GM11168 (cell line): ENCODE measurements around the gene F7.
"Not testable (repeated sequence)": the region's sequence is repeated elsewhere in the genome, so short reads cannot be mapped to it uniquely, and the experiment has no call there.

Experiments
- in situ Hi-C: fragments of 300-500 bp; cut with MboI; formaldehyde crosslinking; loops from one replicate; pipeline ENCODE4 v1.12.0; 2022; ENCODE audit warnings: low sequenced_read_pairs; ENCODE audit not compliant: unreplicated experiment

F7 gene

DNA sequence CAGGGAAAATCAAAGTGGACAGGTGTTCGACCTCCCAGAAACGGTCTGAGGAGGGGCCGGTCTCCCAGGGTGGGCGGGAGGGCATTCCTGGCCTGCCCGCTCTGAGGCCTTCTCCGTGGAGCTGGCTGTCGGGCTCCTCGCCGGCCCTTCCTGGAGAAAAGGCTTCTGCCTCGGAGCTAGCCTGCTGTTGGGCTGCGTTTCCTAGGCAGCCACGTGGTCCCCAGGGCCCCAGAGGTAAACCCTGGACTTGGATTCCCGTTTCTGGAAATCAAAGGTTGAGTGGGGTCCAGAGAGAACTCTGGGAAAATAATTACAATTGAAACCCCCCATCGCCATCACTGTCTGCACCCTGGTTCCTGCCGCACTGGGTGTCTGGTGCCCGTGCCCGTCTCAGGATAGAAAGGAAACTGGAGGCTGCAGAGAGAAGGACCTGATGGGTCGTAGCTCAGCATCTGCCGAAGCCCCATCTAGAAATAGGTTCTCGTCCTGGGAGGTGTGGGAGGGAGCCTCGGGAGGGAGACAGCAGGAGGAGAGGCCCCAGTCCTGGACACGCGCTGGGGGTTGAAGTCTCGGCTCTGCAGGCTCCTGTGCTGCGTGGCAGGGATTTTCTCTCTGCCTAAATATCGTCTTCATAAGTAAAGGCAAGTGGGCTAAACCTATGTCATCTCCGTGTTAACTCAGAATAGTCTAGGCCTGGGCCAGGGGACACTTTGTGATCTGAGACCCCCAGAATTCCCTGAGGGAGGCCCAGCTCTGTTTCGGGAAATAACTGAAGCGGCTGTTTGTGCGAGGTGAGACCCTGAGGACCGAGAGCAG lies 45.2 kb downstream of the F7 start:
- in situ Hi-C loops, result no loop called here

DNA sequence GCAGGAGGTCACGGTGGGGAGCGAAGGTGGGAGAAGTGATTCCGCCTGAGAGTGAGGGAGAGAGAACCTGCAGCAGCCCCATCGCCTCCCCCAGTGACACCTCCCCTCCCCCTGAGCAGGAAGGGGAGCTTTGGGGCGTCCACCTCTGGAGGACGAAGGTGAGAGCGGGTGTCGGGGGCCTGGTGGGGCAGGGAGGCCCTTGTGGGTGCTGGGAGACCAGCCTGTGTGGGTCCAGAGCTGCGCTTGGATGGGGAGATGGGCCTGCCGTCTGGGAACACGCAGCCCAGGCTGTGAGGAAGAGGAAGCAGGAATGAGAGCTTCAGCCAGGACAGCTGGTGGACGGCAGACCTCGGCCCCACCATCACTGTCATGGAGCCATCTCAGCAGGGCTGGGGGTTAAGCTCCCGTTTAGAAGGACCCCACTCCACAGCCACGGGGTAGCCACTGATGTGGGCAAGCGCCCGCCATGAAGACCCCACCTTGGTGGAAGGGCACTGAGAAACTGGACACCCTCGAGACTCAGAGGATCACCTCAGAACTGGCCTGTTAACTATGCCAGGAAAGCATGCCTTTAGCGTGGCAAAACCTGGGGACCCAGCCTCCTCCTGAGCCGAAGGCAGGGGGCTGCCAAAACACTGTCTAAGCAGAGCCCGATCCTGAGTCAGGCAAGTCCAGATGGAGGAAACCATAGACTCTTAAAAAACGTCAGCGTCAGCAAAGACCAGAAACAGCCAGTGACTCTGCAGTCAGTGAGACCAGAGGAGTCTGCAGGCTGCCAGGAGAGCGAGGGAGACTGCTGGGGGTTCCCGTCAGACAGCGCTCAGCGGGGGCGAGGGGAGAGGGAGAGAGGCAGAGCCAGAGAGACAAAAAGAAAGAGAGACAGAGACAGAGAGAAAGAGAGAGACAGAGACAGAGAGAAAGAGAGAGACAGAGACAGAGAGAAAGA lies 46.4 kb downstream of the F7 start:
- in situ Hi-C loops, result no loop called here

DNA sequence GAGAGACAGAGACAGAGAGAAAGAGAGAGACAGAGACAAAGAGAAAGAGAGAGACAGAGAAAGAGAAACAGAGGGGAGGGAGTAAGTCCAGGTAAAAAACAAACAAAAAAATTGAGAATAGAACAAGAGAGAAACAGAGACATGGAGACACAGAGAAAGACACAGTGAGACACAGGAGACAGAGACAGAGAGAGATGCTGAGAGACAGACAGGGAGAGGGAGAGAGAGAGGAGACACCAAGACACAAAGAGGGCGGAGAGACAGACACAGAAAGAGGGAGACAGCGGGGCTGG lies 47.0 kb downstream of the F7 start:
- in situ Hi-C loops, result no loop called here

DNA sequence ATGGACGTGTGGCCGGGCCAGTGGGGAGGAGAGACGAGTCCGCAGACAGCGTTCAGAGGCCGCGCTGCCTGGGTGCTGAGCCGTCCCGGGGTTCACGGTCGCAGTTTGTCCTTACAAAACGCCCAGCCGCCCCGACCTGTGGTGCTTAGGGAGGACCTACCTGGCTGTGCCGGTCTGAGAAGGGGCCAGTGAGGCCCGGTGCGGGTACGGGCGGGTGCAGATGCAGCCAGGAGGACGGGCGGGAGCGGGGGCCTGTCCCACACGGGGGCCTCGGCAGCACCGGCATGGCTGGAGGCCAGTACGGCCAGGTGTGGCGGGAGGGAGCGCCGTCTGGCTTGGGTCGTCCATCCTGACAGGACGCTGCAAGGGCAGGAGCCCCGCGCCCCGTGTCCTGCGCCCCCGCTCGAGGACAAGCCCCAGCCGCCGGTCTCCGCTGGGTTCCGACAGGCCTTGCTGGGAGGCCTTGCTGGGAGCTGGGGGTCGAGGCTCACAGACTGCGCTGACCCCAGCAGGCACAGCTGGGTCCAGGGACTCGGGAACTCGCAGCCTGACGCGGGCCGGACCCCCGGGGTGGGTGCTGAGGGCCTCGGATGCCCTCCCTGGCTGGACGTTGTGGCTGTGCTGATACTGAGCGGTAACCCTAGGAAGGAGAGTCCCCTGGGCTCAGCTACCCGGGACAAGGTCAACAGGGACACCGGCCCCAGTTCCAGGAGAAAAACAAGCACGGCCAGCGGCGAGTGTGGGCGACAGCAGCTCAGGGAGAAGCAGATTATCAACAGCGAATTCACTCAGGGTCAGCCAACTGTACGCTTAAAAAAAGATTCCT lies 47.6 kb downstream of the F7 start:
- in situ Hi-C loops, result no loop called here

DNA sequence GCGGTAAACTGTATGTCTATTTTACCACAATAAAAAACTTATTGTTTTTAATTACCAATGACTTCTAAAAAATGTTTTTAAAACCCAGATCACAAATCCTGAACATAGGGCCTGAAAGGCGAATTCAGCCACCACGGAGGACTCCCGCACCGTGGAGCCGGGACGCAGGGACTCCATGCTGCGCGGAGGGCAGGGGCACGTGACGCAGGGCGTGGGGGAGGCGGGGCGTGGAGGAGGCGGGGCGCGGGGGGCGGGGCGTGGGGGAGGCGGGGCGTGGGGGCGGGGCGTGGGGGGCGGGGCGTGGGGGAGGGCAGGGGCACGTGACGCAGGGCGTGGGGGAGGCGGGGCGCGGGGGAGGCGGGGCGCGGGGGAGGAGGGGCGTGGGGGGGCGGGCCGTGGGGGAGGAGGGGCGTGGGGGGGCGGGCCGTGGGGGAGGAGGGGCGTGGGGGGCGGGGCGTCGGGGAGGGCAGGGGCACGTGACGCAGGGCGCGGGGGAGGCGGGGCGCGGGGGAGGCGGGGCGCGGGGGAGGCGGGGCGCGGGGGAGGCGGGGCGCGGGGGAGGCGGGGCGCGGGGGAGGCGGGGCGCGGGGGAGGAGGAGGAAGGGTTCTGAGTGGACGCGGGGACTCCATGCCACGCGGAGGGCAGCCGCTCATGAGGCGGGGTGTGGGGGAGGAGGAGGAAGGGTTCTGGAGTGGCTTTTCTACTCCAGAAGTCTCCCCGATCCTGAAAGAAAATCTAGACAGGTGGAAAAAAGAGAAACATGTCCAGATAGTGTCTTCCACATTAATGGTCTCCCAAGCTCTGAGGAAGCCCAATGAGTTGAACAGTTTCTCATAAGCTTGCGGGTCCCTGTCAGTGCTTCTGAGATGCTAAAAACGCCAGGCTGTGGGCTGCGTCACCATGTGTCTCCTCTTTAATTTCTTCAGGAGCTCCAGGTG lies 48.5 kb downstream of the F7 start:
- in situ Hi-C loops, result no loop called here

DNA sequence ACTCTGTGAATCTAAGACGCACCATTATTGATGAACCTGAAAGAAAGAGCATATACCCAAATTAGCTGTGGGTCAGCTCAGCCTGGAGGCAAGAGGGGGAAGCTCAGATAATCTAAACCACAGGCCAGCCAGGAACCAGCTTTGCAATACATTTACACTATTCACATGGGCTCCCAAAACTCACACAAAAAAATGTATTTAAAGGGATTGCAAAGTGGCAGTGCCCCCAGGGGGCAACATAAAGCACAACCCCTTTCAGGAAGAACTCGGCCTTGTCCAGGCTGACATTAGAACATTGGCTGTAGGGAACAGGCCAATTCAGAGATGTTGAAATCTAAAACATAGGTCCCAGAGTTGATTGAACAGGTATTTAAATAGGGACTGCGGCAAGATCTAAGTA lies 49.6 kb downstream of the F7 start:
- in situ Hi-C loops, result no loop called here

DNA sequence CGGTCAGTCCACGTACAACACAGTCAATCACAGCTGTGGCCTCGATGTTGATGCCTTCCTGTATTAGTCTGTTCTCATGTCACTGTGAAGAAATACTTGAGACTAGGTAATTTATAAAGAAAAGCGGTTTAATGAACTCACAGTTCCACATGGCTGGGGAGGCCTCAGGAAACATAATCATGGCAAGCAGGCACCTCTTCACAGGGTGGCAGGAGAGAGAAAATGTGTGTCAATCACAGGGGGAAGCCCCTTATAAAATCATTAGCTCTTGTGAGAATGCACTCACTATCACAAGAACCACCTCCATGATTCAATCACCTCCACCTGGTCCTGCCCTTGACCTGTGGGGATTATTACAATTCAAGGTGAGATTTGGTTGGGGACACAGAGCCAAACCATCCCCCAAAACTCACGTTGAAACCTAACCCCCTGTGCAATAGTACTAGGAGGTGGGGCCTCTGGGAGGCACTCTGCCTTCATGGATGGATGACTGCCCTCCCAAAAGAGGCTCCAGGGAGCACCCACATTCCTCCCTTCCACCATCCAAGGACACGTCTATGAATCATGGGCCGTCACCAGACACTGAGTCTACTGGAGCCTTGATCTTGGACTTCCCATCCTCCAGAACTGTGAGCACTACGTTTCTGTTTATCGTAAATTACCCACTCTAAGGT lies 50.5 kb downstream of the F7 start:
- in situ Hi-C loops, result no loop called here

DNA sequence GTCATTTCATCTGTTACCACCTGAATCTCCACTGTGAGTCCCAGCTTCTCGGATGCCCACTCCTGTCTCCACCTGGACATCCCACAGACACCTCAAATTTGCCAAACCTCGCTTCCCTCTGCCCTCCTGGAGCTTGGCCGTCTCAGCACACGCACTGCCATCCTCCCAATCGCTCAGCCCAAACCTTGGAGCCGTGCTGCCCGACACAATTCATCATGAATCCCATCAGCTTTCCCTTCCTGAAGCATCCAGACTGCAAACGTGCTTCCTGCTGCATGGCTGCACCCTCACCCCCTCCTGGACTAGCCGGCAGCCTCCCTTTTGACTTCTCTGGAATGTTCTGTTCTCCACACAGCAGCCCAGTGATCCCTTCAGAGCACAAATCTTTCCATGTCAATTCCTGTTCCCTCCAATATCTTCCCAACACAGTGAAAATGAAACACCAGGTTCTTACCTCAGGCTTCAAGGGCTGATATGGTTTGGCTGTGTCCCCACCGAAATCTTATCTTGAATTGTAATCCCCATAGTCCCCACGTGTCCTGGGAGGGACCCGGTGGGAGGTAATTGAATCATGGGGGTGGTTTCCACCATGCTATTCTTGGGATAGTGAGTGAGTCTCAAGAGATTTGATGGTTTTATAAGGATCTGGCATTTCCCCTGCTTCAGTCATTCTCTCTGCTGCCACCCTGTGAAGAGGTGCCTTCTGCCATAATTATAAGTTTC lies 51.8 kb downstream of the F7 start:
- in situ Hi-C loops, result no loop called here

DNA sequence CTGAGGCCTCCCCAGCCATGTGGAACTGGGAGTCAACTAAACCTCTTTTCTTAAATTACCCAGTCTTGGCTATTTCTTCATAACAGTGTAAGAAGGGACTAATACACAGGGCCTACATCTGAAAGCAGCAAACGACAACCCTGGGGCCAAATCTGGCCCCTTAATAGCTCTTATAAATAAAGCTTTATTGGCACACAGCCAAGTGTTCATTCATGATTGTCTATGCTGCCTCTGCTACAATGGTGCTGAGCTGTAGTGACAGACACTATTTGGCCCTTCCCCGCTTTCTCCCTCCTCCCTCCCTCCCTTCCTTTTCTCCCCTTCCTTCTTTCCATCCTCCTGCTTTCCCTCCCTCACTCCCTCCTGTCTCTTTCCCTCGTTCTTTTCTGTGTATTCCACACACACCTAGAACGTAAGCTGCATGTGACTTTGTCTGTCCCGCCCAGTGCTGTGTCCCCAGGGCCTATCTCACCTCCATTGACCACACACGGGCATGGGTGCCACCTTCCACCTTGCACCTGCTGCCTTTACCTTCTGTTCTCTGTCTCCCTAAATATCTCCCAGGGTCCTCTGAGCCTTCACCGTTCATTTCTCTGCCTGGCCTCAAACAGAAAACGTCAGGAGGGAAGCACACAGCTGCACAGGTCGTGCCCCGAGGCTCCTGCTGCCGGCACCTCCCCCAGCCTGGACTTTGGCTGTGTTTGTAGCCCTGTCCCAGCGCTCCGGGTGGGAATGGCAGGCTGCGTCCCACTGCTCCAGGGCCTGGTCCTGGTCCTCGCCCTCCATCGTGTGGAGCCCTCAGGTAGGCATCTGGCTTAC lies 52.5 kb downstream of the F7 start, which contains the start of gene PROZ:
Gene PROZ, plus strand, starts transcription at position 720 of the 819 bp plus-strand sequence. Its CDS starts 13 bp downstream, at position 733.
- in situ Hi-C loops, result no loop called here

DNA sequence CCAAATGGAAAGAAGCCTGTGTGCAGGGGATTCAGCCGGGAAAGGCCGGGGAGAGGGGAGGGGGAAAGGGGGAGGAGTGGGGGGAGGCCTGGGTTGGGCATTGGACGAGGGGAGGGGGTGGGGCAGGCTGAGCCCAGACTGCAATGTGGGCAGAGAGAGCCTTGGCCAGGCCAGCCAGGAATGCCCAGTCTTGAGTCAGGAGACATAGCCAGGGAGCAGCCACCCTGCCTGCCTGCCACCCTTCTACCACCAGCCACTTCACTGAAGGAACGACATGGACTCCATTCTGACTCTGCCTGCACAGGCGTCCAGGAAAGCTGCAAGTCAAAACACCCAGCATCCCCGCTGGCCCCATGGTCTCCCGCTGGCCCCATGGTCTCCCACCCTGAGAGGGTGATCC lies 53.4 kb downstream of the F7 start:
- in situ Hi-C loops, result no loop called here

DNA sequence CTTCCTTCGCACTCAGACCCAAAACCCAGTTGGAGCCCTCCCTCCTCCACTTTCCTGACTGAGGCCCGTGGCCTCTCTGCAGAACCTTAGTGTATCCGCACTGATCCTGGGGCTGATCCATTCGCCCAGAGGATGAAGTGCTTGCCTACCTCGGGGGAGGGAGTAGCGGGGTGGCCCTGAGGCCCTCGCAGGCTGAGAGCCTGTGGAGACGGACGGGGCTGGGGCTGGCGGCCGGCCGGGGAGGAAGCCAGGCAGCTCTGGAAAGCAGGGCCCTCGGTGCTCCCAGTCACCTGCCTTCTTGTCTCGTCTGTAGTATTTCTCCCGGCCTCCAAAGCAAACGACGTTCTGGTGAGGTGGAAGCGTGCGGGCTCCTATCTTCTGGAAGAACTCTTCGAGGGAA lies 54.1 kb downstream of the F7 start:
- in situ Hi-C loops, result no loop called here

DNA sequence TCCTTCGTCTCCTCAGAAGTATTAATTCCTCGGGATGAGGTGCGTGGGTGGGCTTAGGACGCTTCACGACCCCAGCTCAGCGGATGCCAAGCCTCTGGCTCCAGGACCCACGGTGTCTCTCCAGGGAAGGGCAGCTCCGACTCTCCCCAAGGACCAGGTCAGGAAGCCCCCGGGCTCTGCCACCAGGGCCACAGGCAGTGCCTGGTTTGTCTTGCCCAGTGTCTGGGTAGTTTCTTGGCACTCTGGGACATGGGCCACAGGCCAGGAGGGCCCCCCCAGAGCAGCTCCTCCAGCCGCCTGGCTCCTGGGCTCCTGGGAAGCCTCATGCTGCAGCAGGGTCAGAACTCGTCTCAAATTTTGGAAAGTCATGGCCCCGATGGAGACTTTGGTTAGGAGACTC lies 55.4 kb downstream of the F7 start:
- in situ Hi-C loops, result no loop called here

DNA sequence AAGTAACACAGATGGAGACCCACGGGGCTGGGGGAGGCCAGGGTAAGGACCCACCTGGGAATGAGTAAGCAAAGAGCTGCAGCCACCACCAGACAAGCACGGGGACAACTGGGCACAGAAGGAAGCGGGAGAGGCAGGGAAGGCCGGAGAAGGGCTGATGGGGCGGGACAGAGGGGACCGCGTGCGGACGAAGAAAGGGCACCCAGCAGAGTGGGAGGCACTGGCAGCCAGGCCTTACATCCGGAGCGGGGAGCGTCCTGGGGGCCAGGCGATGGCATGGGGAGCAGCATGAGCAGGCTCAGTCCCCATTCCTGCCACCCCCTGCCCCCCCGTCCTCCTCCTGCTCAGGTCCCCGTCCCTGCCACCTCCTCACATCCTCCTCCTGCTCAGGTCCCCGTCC lies 55.8 kb downstream of the F7 start:
- in situ Hi-C loops, result no loop called here

DNA sequence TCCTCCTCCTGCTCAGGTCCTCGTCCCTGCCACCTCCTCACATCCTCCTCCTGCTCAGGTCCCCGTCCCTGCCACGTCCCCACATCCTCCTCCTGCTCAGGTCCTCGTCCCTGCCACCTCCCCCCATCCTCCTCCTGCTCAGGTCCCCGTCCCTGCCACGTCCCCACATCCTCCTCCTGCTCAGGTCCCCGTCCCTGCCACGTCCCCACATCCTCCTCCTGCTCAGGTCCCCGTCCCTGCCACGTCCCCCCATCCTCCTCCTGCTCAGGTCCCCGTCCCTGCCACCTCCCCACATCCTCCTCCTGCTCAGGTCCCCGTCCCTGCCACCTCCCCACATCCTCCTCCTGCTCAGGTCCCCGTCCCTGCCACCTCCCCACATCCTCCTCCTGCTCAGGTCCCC lies 56.4 kb downstream of the F7 start:
- in situ Hi-C loops, result not testable (repeated sequence)

DNA sequence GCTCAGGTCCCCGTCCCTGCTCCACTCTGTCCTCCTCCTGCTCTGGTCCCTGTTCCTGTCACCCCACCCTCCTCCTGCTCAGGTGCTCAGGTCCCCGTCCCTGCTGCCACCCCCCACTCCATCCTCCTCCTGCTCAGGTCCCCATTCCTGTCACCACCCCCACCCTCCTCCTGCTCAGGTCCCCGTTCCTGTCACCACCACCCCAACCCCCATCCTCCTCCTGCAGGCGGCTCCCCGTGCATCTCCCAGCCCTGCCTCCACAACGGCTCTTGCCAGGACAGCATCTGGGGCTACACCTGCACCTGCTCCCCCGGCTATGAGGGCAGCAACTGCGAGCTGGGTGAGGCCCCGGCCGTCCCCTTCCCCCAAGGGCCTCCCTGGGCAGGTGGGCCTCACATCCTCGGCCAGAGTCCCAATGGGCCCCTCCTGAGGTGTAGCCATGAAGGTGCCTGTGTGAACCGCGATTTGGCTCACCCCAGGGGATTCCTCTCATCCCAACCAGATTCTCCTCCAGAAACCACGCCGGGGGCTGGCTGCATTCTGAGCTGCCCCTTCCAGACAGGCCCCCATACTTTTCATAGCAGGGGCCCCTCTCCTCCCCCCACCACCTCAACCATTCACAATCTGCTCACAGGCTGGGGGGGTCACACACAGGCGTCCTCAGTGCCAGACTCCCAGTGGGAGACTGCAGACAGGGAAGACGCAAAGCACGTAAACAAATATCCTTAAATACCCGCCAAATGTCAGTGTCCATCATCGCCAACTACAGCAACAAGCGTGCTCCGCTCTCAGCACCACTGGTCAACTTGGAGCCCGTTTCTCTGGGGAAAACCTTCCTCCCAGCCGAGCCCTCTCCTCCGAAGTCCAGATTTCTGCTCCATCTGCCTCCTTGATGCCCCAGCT lies 57.4 kb downstream of the F7 start:
- in situ Hi-C loops, result no loop called here

DNA sequence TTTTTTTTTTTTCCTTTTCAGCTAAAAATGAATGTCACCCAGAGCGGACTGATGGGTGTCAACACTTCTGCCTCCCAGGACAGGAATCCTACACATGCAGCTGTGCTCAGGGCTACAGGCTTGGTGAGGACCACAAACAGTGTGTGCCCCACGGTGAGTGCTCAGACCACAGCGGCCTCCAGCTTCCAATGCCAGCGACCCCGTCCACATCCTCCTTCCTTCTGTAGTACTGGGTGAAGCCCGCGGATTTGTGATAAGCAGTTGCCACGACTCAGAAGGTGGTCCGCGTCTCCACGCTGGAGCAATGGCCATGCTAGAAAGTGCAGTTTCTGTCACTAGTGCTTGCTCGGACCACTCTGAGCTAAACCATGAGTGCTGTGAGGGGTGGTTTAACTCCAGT lies 58.9 kb downstream of the F7 start:
- in situ Hi-C loops, result no loop called here

DNA sequence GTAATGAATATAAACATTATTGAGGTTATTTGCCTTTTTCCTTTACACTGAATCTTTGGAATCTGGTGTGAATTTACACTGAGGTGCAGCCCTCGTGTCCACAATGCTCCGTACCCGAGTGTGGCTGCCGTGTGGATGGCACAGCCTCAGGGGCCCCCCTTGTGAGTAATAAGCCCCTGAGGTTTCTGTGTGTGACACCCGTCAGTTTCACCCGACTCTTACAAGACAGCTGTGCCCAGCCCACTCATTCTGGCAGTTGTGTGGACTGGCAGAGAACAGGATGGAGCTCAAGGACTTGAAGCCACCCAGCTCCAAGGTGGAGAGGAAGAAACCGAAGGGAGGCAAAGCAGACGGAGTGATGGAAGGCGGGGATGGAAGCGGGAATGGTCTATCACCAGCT lies 60.7 kb downstream of the F7 start:
- in situ Hi-C loops, result no loop called here
